Stimulated activated CD8-positive, alpha-beta memory T cell treated with anti-CD3 and anti-CD28 coated beads, Interleukin-15, amount 100 ng/mL, for 24 hours (primary cell): Measurements from ENCODE around the gene THAP10.
"Not testable (repeated sequence)": the region's sequence is repeated elsewhere in the genome, so short reads cannot be mapped to it uniquely, and the experiment has no call there.

ENCODE experiments used
- DNase-seq: peaks from one replicate; pipeline ENCODE4 v3.0.0-alpha.2; 2020; ENCODE audit warnings: low read depth

Gene THAP10

DNA sequence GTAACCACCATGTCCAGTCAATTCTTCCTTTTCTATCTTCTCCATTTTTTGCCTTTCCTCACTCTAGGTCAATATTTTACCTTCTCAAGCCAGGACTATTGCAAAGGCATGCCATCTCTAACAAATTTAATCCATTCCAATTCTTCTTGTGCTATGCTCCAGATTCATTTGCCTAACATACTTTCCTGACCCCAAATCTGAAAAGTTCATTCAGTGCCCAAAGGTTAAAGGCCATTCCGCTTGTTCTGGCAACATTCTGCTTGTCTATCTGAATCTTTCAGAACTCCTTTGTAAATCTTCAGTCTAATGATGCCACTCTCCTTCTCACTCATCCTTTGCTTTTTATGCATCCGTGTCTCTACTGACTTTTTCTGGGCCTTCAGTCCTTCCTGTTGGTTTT lies 15.6 kb downstream of the THAP10 start:
- DNase-seq, result no peak

- DNase-seq, result no peak
These were observed 16.2 kb downstream of the THAP10 start for GRCh38 chr15:70876011-70876410.

GRCh38 chr15:70875001-70875782 lies 17.0 kb downstream of the THAP10 start:
- DNase-seq, result no peak

DNA sequence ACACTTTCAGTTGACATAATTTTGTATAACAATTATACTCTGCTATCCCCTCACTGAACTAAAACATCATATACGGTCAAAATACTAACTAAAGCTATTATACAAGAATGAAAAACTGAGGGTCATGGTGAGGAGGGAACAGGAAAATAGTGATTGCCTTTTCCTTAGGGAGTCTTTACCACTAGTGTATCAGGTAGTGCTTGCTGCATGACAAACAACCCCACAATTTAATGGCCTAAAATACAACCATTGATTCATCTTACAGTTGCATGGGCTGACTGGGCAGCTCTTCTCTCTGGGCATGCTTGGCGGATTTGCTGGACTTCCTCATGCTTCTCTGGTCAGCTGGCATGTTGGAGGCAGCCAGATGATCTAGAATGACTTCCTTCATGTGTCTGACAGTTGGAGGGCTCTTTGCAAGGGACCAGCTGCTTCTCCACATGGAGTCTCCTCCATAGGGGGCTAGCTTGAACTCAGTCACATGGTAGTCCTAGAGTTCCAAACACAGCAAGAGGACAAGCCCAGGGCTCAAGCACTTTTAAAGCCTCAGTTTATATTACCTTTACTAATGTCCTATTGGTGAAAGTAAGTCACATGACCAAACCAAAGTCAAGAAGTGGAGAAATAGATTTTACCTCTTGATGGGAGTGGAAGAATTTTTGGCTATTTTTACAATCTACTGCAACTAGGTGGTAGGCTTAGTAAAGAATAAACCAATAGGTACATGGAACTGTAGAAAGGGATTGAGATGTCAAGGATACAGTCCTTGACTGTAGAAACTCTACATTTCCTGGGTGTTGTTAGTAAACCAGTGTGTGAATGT lies 18.8 kb downstream of the THAP10 start:
- no peak for DNase-seq

DNA sequence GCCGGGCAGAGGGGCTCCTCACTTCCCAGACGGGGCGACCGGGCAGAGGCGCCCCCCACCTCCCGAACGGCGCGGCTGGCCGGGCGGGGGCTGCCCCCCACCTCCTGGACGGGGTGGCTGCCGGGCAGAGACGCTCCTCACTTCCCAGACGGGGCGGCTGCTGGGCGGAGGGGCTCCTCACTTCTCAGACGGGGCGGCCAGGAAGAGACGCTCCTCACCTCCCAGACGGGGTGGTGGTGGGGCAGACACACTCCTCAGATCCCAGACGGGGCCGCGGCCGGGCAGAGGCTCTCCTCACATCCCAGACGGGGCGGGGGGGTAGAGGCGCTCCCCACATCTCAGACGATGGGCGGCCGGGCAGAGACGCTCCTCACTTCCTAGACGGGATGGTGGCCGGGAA lies 20.7 kb downstream of the THAP10 start:
- not testable (repeated sequence) for DNase-seq

DNA sequence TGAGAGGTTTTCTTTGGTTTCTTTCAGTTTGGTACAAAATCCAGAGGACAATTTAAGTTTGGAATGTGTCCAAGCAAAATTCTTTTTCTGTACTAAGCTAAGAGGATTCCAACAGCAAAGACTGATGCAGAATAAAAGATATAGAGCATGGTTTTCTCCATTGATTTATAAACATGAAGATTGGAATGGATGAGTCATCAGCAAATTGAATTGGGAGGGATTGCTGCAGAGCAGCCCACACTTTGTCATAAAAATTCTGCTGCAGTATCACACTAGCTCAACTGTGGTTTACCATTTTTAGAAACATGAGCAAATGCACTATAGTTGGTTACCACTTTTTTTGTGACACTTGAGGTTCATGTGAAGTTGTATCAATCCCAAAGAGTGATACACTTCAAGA lies 22.2 kb downstream of the THAP10 start:
- no peak for DNase-seq

- no peak for DNase-seq
These were observed 22.9 kb downstream of the THAP10 start for GRCh38 chr15:70869346-70869745.

DNA sequence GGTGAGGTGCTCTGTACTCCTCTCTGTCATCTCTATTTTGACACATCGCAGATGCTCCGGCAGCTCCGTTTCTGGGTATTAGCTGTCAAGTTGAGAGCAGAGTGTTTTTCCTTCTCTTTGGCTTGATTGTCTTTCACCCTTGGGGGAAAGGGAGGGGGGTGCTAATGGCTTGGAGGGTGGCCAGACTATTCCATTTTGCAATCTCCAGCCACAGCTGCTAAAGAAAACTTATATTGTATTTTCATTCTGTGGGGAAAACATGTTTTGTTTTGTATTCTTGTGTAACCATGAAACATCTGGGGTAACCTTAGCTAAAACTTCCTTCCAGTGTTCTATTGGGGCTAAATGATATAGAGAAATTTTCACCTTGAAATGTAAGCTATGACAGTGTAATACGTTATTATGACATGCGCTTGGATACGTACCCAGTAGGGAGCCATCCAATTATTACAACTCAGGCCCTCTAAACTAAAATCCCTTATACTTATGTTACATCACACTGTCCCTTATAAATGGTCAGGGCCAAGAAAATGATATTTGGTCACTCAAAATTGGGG lies 24.2 kb downstream of the THAP10 start:
- DNase-seq, result no peak

- no peak for DNase-seq
These were observed 25.1 kb downstream of the THAP10 start for GRCh38 chr15:70866982-70867641.

DNA sequence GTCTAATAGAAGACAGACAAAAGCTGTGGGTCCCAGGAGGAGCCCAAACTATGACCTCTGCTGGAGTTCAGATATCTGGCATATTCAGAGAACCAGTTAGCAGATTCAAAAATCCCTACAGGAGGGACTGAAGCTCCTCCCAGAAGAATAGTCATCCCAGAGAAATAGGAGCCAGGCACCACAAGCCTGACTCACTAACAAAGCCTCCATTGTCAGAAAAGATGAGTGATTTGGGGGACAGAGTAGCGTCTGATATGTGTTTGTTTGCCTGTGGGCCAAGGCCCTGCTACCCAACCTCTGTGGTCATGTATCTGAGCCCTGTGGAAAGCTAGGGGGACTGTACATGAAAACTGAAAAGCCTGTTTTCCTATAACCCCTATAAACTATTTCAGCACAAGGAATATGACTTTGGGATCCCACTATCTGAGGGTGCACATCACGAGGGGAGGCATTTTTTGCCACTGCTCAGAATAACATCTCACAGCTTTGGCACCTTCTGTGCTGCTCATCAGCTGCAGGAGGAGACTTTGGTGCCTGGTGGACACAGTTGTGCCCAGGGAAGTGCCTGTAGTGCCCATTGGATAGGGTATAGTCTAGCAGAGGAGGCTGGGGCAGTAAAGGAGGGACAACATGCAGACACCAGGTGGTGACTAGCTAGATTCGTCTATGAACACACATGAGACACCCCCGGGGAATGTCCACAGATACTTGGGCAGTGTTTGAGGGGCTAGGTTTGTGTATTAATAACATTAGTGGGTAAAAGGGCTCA lies 28.6 kb downstream of the THAP10 start:
- DNase-seq, result no peak

DNA sequence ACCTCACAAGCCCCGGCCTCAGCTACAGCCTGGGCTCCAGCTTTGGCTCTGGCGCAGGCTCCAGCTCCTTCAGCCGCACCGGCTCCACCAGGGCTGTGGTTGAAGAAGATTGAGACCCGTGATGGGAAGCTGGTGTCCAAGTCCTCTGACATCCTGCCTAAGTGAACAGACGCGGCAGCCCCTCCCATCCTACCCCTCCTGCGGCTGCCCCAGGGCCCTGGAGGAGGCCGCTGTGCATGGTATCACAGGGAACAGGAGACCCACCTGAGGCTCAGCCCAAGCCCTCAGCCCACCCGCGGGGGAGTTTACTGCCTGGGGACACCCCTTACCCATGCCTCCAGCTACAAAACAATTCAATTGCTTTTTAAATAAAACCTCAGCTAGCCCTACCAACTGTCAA lies 32.2 kb downstream of the THAP10 start:
- no peak for DNase-seq

DNA sequence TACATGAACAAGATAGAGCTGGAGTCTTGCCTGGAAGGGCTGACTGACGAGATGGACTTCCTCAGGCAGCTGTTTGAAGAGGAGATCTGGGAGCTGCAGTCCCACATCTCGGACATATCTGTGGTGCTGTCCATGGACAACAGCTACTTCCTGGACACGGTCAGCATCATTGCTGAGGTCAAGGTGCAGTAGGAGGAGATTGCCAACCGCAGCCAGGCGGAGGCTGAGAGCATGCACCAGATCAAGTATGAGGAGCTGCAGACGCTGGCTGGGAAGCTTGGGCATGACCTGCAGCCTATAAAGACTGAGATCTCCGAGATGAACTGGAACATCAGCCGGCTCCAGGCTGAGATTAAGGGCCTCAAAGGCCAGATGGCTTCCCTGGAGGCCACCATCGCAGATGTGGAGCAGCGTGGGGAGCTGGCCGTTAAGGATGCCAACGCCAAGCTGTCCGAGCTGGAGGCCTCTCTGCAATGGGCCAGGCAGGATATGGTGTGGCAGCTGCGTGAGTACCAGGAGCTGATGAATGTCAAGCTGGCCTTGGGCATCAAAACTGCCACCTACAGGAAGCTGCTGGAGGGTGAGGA lies 32.8 kb downstream of the THAP10 start:
- no peak for DNase-seq

DNA sequence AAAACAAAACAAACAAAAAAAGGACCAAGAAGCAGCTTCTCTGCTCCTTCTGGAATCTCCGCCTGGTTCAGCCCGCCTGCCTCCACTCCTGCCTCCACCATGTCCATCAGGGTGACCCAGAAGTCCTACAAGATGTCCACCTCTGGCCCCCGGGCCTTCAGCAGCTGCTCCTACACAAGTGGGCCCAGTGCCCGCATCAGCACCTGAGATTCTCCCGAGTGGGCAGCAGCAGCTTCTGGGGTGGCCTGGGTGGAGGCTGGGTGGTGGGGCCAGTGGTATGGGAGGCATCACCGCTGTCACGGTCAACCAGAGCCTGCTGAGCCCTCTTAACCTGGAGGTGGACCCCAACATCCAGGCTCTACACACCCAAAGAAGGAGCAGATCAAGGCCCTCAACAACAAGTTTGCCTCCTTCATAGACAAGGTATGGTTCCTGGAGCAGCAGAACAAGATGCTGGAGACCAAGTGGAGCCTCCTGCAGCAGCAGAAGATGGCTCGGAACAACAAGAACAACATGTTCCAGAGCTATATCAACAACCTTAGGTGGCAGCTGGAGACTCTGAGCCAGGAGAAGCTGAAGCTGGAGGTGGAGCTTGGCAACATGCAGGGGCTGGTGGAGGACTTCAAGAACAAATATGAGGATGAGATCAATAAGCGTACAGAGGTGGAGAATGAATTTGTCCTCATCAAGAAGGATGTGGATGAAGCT lies 33.5 kb downstream of the THAP10 start:
- DNase-seq, result not testable (repeated sequence)

DNA sequence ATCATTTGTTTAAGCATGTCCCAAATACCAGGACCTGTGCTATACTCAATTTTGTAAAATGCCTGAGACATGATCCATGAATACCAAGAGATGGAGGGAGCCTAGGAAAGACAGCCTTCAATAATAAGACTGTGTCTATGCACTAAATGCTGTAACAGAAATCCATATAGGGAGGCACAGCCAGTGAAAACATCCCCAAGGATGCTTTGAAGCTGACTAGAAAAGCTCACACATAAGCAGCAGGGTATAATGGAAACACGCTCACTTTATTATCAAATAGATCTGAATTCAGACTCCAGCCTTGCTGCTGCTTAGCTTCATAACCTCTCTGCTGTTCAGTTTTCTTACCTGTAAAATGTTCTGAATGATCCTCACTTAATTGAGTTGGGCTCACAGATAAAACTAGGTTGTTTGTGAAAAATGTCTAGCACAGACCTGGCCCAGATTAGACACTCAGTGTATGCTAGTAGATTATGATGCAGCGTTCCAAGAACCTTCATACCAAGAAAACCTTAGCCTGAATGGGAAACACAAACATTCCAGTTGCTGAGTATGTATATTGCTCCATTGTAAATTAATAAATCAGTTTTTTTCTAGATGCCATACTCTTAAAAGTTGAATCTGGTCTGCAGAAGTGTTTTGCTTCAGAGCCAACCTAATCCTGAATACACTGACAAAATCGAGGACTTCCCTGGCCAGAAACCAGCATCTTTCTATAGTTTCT lies 34.5 kb downstream of the THAP10 start:
- no peak for DNase-seq

- no peak for DNase-seq
These were observed 35.2 kb downstream of the THAP10 start for GRCh38 chr15:70856884-70857561.

GRCh38 chr15:70856177-70856883 lies 35.9 kb downstream of the THAP10 start:
- no peak for DNase-seq

- DNase-seq, result no peak
These were observed 36.5 kb downstream of the THAP10 start for GRCh38 chr15:70855764-70856163.

- DNase-seq, result no peak
These were observed 37.6 kb downstream of the THAP10 start for GRCh38 chr15:70854666-70854976.
